Left lung (tissue), 10 donors: ENCODE measurements around the gene RARA. TPM values are rescaled to one million over a fixed set of nuclear protein-coding genes. Genes with fewer than 3 reads are reported as not detected.
A peak's percentile ranks its signal among the peaks of the same experiment; 100 is the strongest.

ENCODE experiments used
- ATAC-seq: fragments of 200-7000 bp; cut with Tn5 transposase; one replicate; pipeline ENCODE4 v1.9.1; 2020; ENCODE audit warnings: moderate library complexity
- DNase-seq, 4 donors: peaks; one replicate each; pipeline ENCODE4 v3.0.0-alpha.2; 2013 to 2020
- H3K27ac ChIP-seq, 2 donors: fragments of 200-600 bp; sonication (generic) in 1 of 2; one replicate each; pipeline versions ENCODE4 v1.5.0 to v1.8.0; 2020 to 2021
- H3K27me3 ChIP-seq, 2 donors: fragments of 200-600 bp; sonication (generic) in 1 of 2; one replicate each; pipeline versions ENCODE4 v1.5.0 to v1.8.0; 2020 to 2021
- H3K36me3 ChIP-seq, 2 donors: fragments of 200-600 bp; sonication (generic) in 1 of 2; one replicate each; pipeline versions ENCODE4 v1.5.0 to v1.8.0; 2020 to 2021
- H3K4me1 ChIP-seq, 2 donors: fragments of 200-600 bp; one replicate each; pipeline ENCODE4 v1.8.0; 2021
- H3K4me3 ChIP-seq, 2 donors: fragments of 200-600 bp; sonication (generic) in 1 of 2; one replicate each; pipeline versions ENCODE4 v1.5.0 to v1.8.0; 2020 to 2021; ENCODE audit warnings: mild to moderate bottlenecking in 1 of 2
- H3K9me3 ChIP-seq, 2 donors: fragments of 200-600 bp; sonication (generic) in 1 of 2; one replicate each; pipeline versions ENCODE4 v1.5.0 to v1.8.0; 2020 to 2021
- CTCF ChIP-seq, 2 donors: fragments of 200-600 bp; sonication (generic) in 1 of 2; IDR thresholded peaks; one replicate each; pipeline versions ENCODE4 v1.5.0 to v1.8.0; 2021; ENCODE audit warnings: antibody characterized with exemption in 2 of 2
- intact Hi-C, 2 donors: fragments of 100-400 bp; cut with DNase I; formaldehyde crosslinking; loops; one replicate each; pipeline versions ENCODE4 v1.11.2 to v1.14.2; 2022
- polyA plus RNA-seq, 6 donors: library from polyadenylated mRNA; unstranded; fragments of 120-200 nt; gene quantifications; one replicate each; pipeline ENCODE4 v1.2.1, GENCODE V29; 2013; ENCODE audit not compliant: insufficient read length in 6 of 6
- total RNA-seq, 2 donors: library from RNA; stranded (reverse); fragmentation: NEBNext Ultra II Directional; extraction: Animal tissue kit (Norgen Biotek cat#: 25700); gene quantifications; one replicate each; pipeline ENCODE4 v1.2.1, GENCODE V29; 2021
- donor health status: DM: no; HTN: yes; CAD: no.
- donor health status: DM: no; HTN: no; CAD: no.

Gene RARA
- total and polyA plus RNA-seq, 8 donors = 45.5 to 62.6 (median 53.1) TPM

DNA sequence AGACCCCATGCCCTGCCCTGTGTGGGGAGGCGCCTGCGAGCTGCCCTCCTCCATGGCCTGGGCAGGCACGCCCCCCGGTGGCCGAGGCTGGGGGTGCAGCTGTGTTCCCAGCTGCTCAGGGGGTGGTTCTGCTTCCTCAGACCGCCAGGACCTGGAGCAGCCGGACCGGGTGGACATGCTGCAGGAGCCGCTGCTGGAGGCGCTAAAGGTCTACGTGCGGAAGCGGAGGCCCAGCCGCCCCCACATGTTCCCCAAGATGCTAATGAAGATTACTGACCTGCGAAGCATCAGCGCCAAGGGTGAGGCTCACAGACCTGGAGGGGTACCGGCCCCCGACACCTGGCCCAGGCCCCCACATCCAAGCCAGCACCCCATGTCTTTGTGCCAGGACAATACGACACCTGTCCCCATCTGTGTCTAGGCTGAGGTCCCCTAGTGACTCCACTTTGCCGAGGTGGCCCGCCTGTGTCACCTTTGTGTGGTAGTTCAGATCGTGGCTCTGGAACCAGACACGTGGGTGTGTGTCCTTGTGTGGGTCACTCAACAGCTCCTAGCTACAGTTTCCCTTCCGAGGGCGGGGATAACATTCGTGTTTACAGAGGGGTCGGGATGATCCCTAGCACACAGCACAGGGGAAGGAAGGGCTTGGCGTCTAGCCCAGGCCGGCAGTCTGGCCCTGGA, 46.3 kb downstream of the RARA start:
- ATAC-seq = peak; percentile 64
- TF ChIP-seq CTCF (IDR thresholded peaks at IDR 0.05) = peak; percentile 94
- Histone ChIP-seq H3K36me3 (peaks cover 0 to 71% of the 10 kb centered on the region in 2 donors), H3K4me1 (peaks cover 1 to 71% of the 10 kb centered on the region in 2 donors), H3K4me3 (no peak overlapping the region), H3K27me3 (peaks cover 0 to 4% of the 10 kb centered on the region in 2 donors), H3K9me3 (no peaks in the 10 kb centered on the region), H3K27ac (peak overlapping the region in 1 of 2 donors; percentile 24)
- DNase-seq = peak in 3 of 4 donors; percentile 70 to 95 (median 76)
- intact Hi-C loops = loop anchor here in 1 of 2 donors (10.0 kb wide), 1 partner anchor 50 kb away; the partner anchor contains the start of gene RARA

DNA sequence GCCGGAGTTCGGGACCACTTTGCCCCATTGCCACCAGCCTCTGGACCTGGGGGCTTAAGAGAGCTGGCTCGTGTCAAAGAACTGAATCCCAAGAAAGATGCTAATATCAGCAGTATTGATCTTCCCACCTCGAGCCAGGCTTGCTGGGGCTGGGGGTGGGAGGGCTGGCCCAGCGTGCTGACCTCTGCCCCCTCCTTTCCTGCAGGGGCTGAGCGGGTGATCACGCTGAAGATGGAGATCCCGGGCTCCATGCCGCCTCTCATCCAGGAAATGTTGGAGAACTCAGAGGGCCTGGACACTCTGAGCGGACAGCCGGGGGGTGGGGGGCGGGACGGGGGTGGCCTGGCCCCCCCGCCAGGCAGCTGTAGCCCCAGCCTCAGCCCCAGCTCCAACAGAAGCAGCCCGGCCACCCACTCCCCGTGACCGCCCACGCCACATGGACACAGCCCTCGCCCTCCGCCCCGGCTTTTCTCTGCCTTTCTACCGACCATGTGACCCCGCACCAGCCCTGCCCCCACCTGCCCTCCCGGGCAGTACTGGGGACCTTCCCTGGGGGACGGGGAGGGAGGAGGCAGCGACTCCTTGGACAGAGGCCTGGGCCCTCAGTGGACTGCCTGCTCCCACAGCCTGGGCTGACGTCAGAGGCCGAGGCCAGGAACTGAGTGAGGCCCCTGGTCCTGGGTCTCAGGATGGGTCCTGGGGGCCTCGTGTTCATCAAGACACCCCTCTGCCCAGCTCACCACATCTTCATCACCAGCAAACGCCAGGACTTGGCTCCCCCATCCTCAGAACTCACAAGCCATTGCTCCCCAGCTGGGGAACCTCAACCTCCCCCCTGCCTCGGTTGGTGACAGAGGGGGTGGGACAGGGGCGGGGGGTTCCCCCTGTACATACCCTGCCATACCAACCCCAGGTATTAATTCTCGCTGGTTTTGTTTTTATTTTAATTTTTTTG, 47.1 kb downstream of the RARA start:
- intact Hi-C loops = loop anchor here in 1 of 2 donors (10.0 kb wide), 1 partner anchor 51 kb away; the partner anchor contains the start of gene RARA
- no peak for TF ChIP-seq CTCF (IDR thresholded peaks at IDR 0.05)
- peak overlapping the region in 1 of 2 donors; percentile 24 for H3K27ac ChIP-seq
- H3K9me3 ChIP-seq = no peaks in the 10 kb centered on the region
- peak in 1 of 4 donors; percentile 79 for DNase-seq
- no peak for ATAC-seq
- H3K27me3 ChIP-seq = peaks cover 0 to 10% of the 10 kb centered on the region in 2 donors
- H3K4me3 ChIP-seq = no peak overlapping the region
- peaks cover 0 to 63% of the 10 kb centered on the region in 2 donors for H3K36me3 ChIP-seq
- H3K4me1 ChIP-seq = peaks cover 0 to 64% of the 10 kb centered on the region in 2 donors

GRCh38 chr17:40356990-40357881, 48.3 kb downstream of the RARA start:
- DNase-seq (peak in 1 of 4 donors; percentile 58), ATAC-seq (no peak)
- Histone ChIP-seq H3K36me3 (peaks cover 0 to 51% of the 10 kb centered on the region in 2 donors), H3K27me3 (peaks cover 0 to 22% of the 10 kb centered on the region in 2 donors), H3K4me1 (peaks cover 0 to 52% of the 10 kb centered on the region in 2 donors), H3K4me3 (no peak overlapping the region), H3K9me3 (no peaks in the 10 kb centered on the region), H3K27ac (peak overlapping the region in 1 of 2 donors; percentile 45)
- intact Hi-C loops = loop anchor here in 1 of 2 donors (10.0 kb wide), 1 partner anchor 52 kb away; the partner anchor contains the start of gene RARA
- no peak for TF ChIP-seq CTCF (IDR thresholded peaks at IDR 0.05)

- ATAC-seq (peak; percentile 77), DNase-seq (peak; percentile 80 to 97 (median 90))
- peaks cover 0 to 51% of the 10 kb centered on the region in 2 donors for H3K4me1 ChIP-seq
- peak; percentile 98 to 99 for TF ChIP-seq CTCF (IDR thresholded peaks at IDR 0.05)
- H3K36me3 ChIP-seq = peaks cover 0 to 39% of the 10 kb centered on the region in 2 donors
- peak overlapping the region in 1 of 2 donors; percentile 57 for H3K27ac ChIP-seq
- H3K4me3 ChIP-seq = peak overlapping the region in 1 of 2 donors; percentile 8
- no peaks in the 10 kb centered on the region for H3K9me3 ChIP-seq
- peaks cover 0 to 34% of the 10 kb centered on the region in 2 donors for H3K27me3 ChIP-seq
- intact Hi-C loops = loop anchor here in 1 of 2 donors (10.0 kb wide), 1 partner anchor 54 kb away; the partner anchor contains the start of gene RARA
These were observed 49.5 kb downstream of the RARA start for GRCh38 chr17:40358323-40359038.
